IMR-90 (cell line): ENCODE data around the gene NFILZ. TPM values are rescaled to one million over a fixed set of nuclear protein-coding genes. Genes with fewer than 3 reads are reported as not detected.

ENCODE experiments used
- ATAC-seq: fragments of 200-7000 bp; cut with Tn5 transposase; 2 replicates; pipeline ENCODE4 v1.9.1; 2020; ENCODE audit warnings: low read depth, mild to moderate bottlenecking, moderate library complexity
- BruUV-seq: library from RNA; stranded (reverse); fragments of 400-500 nt; replicated peaks from 2 replicates; lab custom pipeline; 2021; lab: Mats Ljungman, UMichigan
- CTCF ChIA-PET: fragments of 300-600 bp; formaldehyde crosslinking; extraction: SDS; loops from one replicate; lab custom pipeline; 2021; ENCODE audit warnings: antibody characterized with exemption; lab: Yijun Ruan, JAX
- POLR2A ChIA-PET: fragments of 300-600 bp; sonication (Branson Sonifier 250); formaldehyde crosslinking; loops from one replicate; lab custom pipeline; 2022; ENCODE audit warnings: antibody characterized with exemption; ENCODE audit not compliant: unreplicated experiment; lab: Charles Lee
- DNase-seq: peaks from one replicate; pipeline ENCODE4 v3.0.0; 2013
- H2AFZ ChIP-seq: replicated peaks from 2 replicates; pipeline ENCODE3; 2013; ENCODE audit warnings: low read length, mild to moderate bottlenecking; ENCODE audit not compliant: poor library complexity
- H2AK5ac ChIP-seq: 2 replicates; pipeline ENCODE4 v1.6.1; 2013; ENCODE audit warnings: low read depth, low read length, inconsistent platforms
- H2AK9ac ChIP-seq: replicated peaks from 2 replicates; pipeline ENCODE3; 2013; ENCODE audit warnings: mild to moderate bottlenecking, low read depth, low read length, moderate library complexity; ENCODE audit not compliant: poor library complexity
- H2BK120ac ChIP-seq: 2 replicates; pipeline ENCODE4 v1.6.1; 2013; ENCODE audit warnings: low read depth, low read length, inconsistent platforms
- H2BK15ac ChIP-seq: 3 replicates; pipeline ENCODE4 v1.6.1; 2013; ENCODE audit warnings: low read depth, low read length, inconsistent platforms
- H2BK20ac ChIP-seq: 2 replicates; pipeline ENCODE4 v1.6.1; 2013; ENCODE audit warnings: low read depth, mild to moderate bottlenecking, inconsistent platforms, low read length, moderate library complexity
- H2BK5ac ChIP-seq: 2 replicates; pipeline ENCODE4 v1.6.1; 2013; ENCODE audit warnings: mild to moderate bottlenecking, low read depth, low read length, inconsistent platforms; ENCODE audit not compliant: poor library complexity, severe bottlenecking
- H3K14ac ChIP-seq: replicated peaks from 2 replicates; pipeline ENCODE4 v1.6.1; 2013; ENCODE audit warnings: low read depth, low read length, inconsistent platforms
- H3K18ac ChIP-seq: 2 replicates; pipeline ENCODE4 v1.6.1; 2013; ENCODE audit warnings: low read depth, low read length, control low read depth
- H3K23ac ChIP-seq: 2 replicates; pipeline ENCODE4 v1.6.1; 2013; ENCODE audit warnings: low read depth, low read length, inconsistent platforms
- H3K27ac ChIP-seq: 2 replicates; pipeline ENCODE4 v1.5.1; 2013; ENCODE audit warnings: mild to moderate bottlenecking, control low read depth, low read length; ENCODE audit not compliant: insufficient read depth
- H3K27me3 ChIP-seq: 2 replicates; pipeline ENCODE4 v1.6.1; 2013; ENCODE audit warnings: low read length; ENCODE audit not compliant: control insufficient read depth, insufficient read depth
- H3K36me3 ChIP-seq: 2 replicates; pipeline ENCODE4 v1.6.1; 2013; ENCODE audit warnings: low read length, mixed read lengths; ENCODE audit not compliant: control insufficient read depth, insufficient read depth
- H3K4ac ChIP-seq: 2 replicates; pipeline ENCODE4 v1.6.1; 2013; ENCODE audit warnings: low read depth, low read length, inconsistent platforms
- H3K4me1 ChIP-seq: 2 replicates; pipeline ENCODE4 v1.6.1; 2013; ENCODE audit warnings: low read length, mixed read lengths; ENCODE audit not compliant: control insufficient read depth, insufficient read depth
- H3K4me2 ChIP-seq: 2 replicates; pipeline ENCODE4 v1.6.1; 2013; ENCODE audit warnings: low read depth, mild to moderate bottlenecking, control low read depth, low read length, moderate library complexity
- H3K4me3 ChIP-seq: 2 replicates; pipeline ENCODE4 v1.5.1; 2013; ENCODE audit warnings: low read depth, mild to moderate bottlenecking, control low read depth, low read length, moderate library complexity; ENCODE audit not compliant: insufficient read depth
- H3K56ac ChIP-seq: 2 replicates; pipeline ENCODE4 v1.6.1; 2013; ENCODE audit warnings: low read length, inconsistent platforms; ENCODE audit not compliant: insufficient read depth; ENCODE audit errors: extremely low read depth
- H3K79me1 ChIP-seq, 2 experiments: 2 replicates each; pipeline ENCODE4 v1.6.1; 2013; ENCODE audit warnings: low read length in 2 of 2, inconsistent platforms in 1 of 2, low read depth in 1 of 2
- H3K9ac ChIP-seq: 2 replicates; pipeline ENCODE4 v1.6.1; 2013; ENCODE audit warnings: low read depth, low read length, control low read depth
- H3K9me1 ChIP-seq: 2 replicates; pipeline ENCODE4 v1.6.1; 2013; ENCODE audit warnings: low read length, inconsistent platforms; ENCODE audit not compliant: insufficient read depth
- H3K9me3 ChIP-seq: 2 replicates; pipeline ENCODE4 v1.6.1; 2013; ENCODE audit warnings: low read length; ENCODE audit not compliant: control insufficient read depth, insufficient read depth
- H4K20me1 ChIP-seq: 2 replicates; pipeline ENCODE4 v1.6.1; 2013; ENCODE audit warnings: low read length, inconsistent platforms; ENCODE audit not compliant: insufficient read depth
- H4K5ac ChIP-seq: 2 replicates; pipeline ENCODE4 v1.6.1; 2013; ENCODE audit warnings: mild to moderate bottlenecking, low read depth, low read length, control low read depth
- H4K8ac ChIP-seq, 2 experiments: 2 replicates each; pipeline ENCODE4 v1.6.1; 2013; ENCODE audit warnings: low read depth in 2 of 2, low read length in 2 of 2, control low read depth in 1 of 2, inconsistent platforms in 1 of 2
- H4K91ac ChIP-seq: 2 replicates; pipeline ENCODE4 v1.6.1; 2013; ENCODE audit warnings: low read depth, low read length, inconsistent platforms; ENCODE audit not compliant: insufficient read depth
- BHLHE40 ChIP-seq: fragments of 150-350 bp; IDR thresholded peaks from 2 replicates; pipeline ENCODE4 v1.6.1; 2016; ENCODE audit warnings: mild to moderate bottlenecking, low read depth, low read length
- CEBPB ChIP-seq: IDR thresholded peaks from 2 replicates; pipeline ENCODE4 v1.6.1; 2012; ENCODE audit warnings: low read depth, low read length, improper control_type of control experiment
- CHD1 ChIP-seq: IDR thresholded peaks from 2 replicates; pipeline ENCODE4 v1.6.1; 2012; ENCODE audit warnings: low read depth, low read length, improper control_type of control experiment
- FOS ChIP-seq: fragments of 150-350 bp; IDR thresholded peaks from 2 replicates; pipeline ENCODE4 v1.6.1; 2016; ENCODE audit warnings: low read depth, low read length
- MAFK ChIP-seq: IDR thresholded peaks from 2 replicates; pipeline ENCODE4 v1.6.1; 2012; ENCODE audit warnings: low read depth, low read length, improper control_type of control experiment
- MAZ ChIP-seq: IDR thresholded peaks from 2 replicates; pipeline ENCODE4 v1.6.1; 2012; ENCODE audit warnings: low read depth, mild to moderate bottlenecking, low read length, improper control_type of control experiment, moderate library complexity, borderline replicate concordance
- MXI1 ChIP-seq: IDR thresholded peaks from 2 replicates; pipeline ENCODE4 v1.6.1; 2012; ENCODE audit warnings: low read depth, mild to moderate bottlenecking, low read length, moderate library complexity, borderline replicate concordance
- NFE2L2 ChIP-seq: fragments of 150-350 bp; IDR thresholded peaks from 2 replicates; pipeline ENCODE4 v1.6.1; 2016; ENCODE audit warnings: low read depth, mild to moderate bottlenecking, low read length
- POLR2A ChIP-seq: IDR thresholded peaks from 2 replicates; pipeline ENCODE4 v1.6.1; 2012; ENCODE audit warnings: mild to moderate bottlenecking, low read depth, low read length
- RAD21 ChIP-seq: IDR thresholded peaks from 2 replicates; pipeline ENCODE4 v1.6.1; 2012; ENCODE audit warnings: low read length, improper control_type of control experiment
- RCOR1 ChIP-seq: IDR thresholded peaks from 2 replicates; pipeline ENCODE4 v1.6.1; 2012; ENCODE audit warnings: mild to moderate bottlenecking, low read length, improper control_type of control experiment; ENCODE audit not compliant: insufficient replicate concordance
- RFX5 ChIP-seq: IDR thresholded peaks from 2 replicates; pipeline ENCODE4 v1.8.0; 2012; ENCODE audit warnings: low read depth, mild to moderate bottlenecking, low read length, moderate library complexity
- SMC3 ChIP-seq: fragments of 150-350 bp; IDR thresholded peaks from 2 replicates; pipeline ENCODE4 v1.6.1; 2016; ENCODE audit warnings: low read depth, mild to moderate bottlenecking, antibody characterized with exemption, low read length, moderate library complexity
- WGBS, 2 experiments: methylation state at CpG; one replicate each; pipeline versions ENCODE4 v1.1.5 to v1.1.7; 2013; ENCODE audit warnings: missing lambda C conversion rate in 2 of 2; ENCODE audit not compliant: insufficient read length in 1 of 2; ENCODE audit errors: extremely low coverage in 2 of 2; 5-methylcytosine and 5-hydroxymethylcytosine counted together
- dilution Hi-C: fragments of 300-500 bp; cut with HindIII; formaldehyde crosslinking; loops from one replicate; pipeline ENCODE4 v1.14.3; 2018; ENCODE audit warnings: low sequenced_read_pairs; ENCODE audit not compliant: unreplicated experiment
- in situ Hi-C: fragments of 300-500 bp; cut with MboI; formaldehyde crosslinking; loops from 3 replicates; pipeline ENCODE4 v1.14.3; 2019; ENCODE audit warnings: low sequenced_read_pairs, inconsistent platforms, mixed read lengths
- intact Hi-C: fragments of 100-400 bp; cut with micrococcal nuclease; formaldehyde crosslinking; loops from 2 replicates; pipeline ENCODE4 v1.10.0; 2022
- polyA plus RNA-seq, 3 experiments: library from polyadenylated mRNA; depleted of rRNA; stranded (reverse); fragments of >200 nt; gene quantifications; 2 replicates each; pipeline ENCODE4 v1.2.3, GENCODE V29; 2012; ENCODE audit warnings: low replicate concordance in 1 of 3
- total RNA-seq: library from RNA; depleted of rRNA; stranded (reverse); fragments of >200 nt; gene quantifications from 2 replicates; pipeline ENCODE4 v1.2.3, GENCODE V29; 2012
- TF ChIP-seq, protein P1 (sequence below): conservative IDR thresholded peaks from 2 replicates; pipeline ENCODE4 v1.5.1; 2012; ENCODE audit warnings: mild to moderate bottlenecking, low read depth, low read length, improper control_type of control experiment
- TF ChIP-seq, protein P2 (sequence below): fragments of 150-350 bp; IDR thresholded peaks from 2 replicates; pipeline ENCODE4 v1.6.1; 2017; ENCODE audit warnings: mild to moderate bottlenecking, antibody characterized with exemption, low read length, low read depth
- TF ChIP-seq, protein P3 (sequence below): fragments of 150-350 bp; IDR thresholded peaks from 2 replicates; pipeline ENCODE4 v1.6.1; 2016; ENCODE audit warnings: low read depth, mild to moderate bottlenecking, low read length, moderate library complexity, borderline replicate concordance

Gene NFILZ
- total and polyA plus RNA-seq, 2 of the 4 experiments (the other 2 are of a cell fraction), result not detected

DNA sequence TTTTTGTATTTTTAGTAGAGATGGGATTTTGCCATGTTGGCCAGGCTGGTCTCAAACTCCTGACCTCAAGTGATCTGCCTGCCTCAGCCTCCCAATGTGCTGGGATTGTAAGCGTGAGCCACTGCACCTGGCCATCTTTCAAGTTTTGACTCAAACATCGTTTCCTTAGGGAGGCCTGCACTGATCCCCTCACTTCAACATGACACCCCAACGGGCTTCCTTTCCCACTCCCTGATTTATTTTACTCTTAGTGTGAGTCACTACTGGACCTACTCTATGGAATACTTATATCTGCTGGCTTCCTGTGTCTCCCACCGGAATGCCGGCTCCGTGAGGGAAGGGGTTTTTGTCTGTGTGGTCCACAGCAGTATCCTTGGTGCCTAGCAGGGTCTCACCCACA, 15.4 kb upstream of the NFILZ start:
- Histone ChIP-seq H2BK5ac (peak overlapping the region; percentile 53), H3K27me3 (no peaks in the 10 kb centered on the region; the same call in 1 of the 2 replicates), H3K4me1 (peaks cover 2% of the 10 kb centered on the region; the same call in 1 of the 2 replicates), H3K36me3 (no peaks in the 10 kb centered on the region), H3K4me2 (peak overlapping the region; percentile 58), H4K20me1 (0 out of 2 replicates have a peak, but pooled peaks cover 5% of the 10 kb centered on the region), H3K4me3 (no peak overlapping the region), H3K79me1 (peaks cover 2 to 3% of the 10 kb centered on the region in 2 experiments), H2AK5ac (no peak overlapping the region), H2AFZ (peak overlapping the region; percentile 90), H3K18ac (no peak overlapping the region), H3K9me1 (no peaks in the 10 kb centered on the region; the same call in 1 of the 2 replicates), H2BK15ac (no peak overlapping the region; the same call in 2 of the 3 replicates), H3K9ac (no peak overlapping the region), H2BK120ac (no peak overlapping the region), H3K27ac (0 out of 2 replicates have a peak overlapping the region, but pooled peaks have one; percentile 31), H2BK20ac (no peak overlapping the region), H3K9me3 (no peaks in the 10 kb centered on the region), H4K8ac (peak overlapping the region in 1 of 2 experiments; percentile 84; a peak in 1 of 4 replicates), H3K4ac (no peak overlapping the region), H3K23ac (no peak overlapping the region), H3K14ac (no peak overlapping the region), H4K5ac (no peak overlapping the region), H2AK9ac (peak overlapping the region; percentile 55), H3K56ac (no peak overlapping the region), H4K91ac (no peak overlapping the region)
- no CpG with 5 or more reads among the region's 6 CpGs for WGBS, 2 experiments
- dilution Hi-C loops (no loop called here), in situ Hi-C loops (no loop called here), intact Hi-C loops (loop anchor here (1.0 to 5.0 kb wide), 2 partner anchors 27 to 217 kb away; partner anchors contain the start of genes MBD3L1 and ZNF558)
- ATAC-seq (0 out of 2 replicates have a peak, but pooled peaks have one; percentile 21), DNase-seq (peak; percentile 65)
- TF ChIP-seq NFE2L2, result no peak
- TF ChIP-seq, protein P1, sequence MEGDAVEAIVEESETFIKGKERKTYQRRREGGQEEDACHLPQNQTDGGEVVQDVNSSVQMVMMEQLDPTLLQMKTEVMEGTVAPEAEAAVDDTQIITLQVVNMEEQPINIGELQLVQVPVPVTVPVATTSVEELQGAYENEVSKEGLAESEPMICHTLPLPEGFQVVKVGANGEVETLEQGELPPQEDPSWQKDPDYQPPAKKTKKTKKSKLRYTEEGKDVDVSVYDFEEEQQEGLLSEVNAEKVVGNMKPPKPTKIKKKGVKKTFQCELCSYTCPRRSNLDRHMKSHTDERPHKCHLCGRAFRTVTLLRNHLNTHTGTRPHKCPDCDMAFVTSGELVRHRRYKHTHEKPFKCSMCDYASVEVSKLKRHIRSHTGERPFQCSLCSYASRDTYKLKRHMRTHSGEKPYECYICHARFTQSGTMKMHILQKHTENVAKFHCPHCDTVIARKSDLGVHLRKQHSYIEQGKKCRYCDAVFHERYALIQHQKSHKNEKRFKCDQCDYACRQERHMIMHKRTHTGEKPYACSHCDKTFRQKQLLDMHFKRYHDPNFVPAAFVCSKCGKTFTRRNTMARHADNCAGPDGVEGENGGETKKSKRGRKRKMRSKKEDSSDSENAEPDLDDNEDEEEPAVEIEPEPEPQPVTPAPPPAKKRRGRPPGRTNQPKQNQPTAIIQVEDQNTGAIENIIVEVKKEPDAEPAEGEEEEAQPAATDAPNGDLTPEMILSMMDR, result no peak
- TF ChIP-seq MXI1, result no peak
- TF ChIP-seq SMC3, result no peak
- no peak for TF ChIP-seq RAD21
- TF ChIP-seq RFX5, result no peak
- no peak for TF ChIP-seq CHD1
- TF ChIP-seq POLR2A, result no peak
- TF ChIP-seq CEBPB, result no peak
- no peak for TF ChIP-seq MAZ
- TF ChIP-seq BHLHE40, result no peak
- no peak for TF ChIP-seq MAFK
- no peak for TF ChIP-seq FOS
- TF ChIP-seq, protein P2, sequence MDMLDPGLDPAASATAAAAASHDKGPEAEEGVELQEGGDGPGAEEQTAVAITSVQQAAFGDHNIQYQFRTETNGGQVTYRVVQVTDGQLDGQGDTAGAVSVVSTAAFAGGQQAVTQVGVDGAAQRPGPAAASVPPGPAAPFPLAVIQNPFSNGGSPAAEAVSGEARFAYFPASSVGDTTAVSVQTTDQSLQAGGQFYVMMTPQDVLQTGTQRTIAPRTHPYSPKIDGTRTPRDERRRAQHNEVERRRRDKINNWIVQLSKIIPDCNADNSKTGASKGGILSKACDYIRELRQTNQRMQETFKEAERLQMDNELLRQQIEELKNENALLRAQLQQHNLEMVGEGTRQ, result no peak
- TF ChIP-seq RCOR1, result no peak
- TF ChIP-seq, protein P3, sequence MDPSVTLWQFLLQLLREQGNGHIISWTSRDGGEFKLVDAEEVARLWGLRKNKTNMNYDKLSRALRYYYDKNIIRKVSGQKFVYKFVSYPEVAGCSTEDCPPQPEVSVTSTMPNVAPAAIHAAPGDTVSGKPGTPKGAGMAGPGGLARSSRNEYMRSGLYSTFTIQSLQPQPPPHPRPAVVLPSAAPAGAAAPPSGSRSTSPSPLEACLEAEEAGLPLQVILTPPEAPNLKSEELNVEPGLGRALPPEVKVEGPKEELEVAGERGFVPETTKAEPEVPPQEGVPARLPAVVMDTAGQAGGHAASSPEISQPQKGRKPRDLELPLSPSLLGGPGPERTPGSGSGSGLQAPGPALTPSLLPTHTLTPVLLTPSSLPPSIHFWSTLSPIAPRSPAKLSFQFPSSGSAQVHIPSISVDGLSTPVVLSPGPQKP, result no peak
- BruUV-seq, result no TSS peak
- CTCF ChIA-PET, result interaction anchor here (1.3 kb wide), 1 partner anchor 27 kb away, joined by 6 read pairs; no protein-coding TSS in a partner anchor
- POLR2A ChIA-PET, result no interaction called here
